Measurements from ENCODE around the gene KIAA1755. TPM values are rescaled to one million over a fixed set of nuclear protein-coding genes. Genes with fewer than 3 reads are reported as not detected.

The KIAA1755 gene
- total and polyA plus RNA-seq, 2 experiments from 2014 or later: 4.0 to 5.1 TPM

DNA sequence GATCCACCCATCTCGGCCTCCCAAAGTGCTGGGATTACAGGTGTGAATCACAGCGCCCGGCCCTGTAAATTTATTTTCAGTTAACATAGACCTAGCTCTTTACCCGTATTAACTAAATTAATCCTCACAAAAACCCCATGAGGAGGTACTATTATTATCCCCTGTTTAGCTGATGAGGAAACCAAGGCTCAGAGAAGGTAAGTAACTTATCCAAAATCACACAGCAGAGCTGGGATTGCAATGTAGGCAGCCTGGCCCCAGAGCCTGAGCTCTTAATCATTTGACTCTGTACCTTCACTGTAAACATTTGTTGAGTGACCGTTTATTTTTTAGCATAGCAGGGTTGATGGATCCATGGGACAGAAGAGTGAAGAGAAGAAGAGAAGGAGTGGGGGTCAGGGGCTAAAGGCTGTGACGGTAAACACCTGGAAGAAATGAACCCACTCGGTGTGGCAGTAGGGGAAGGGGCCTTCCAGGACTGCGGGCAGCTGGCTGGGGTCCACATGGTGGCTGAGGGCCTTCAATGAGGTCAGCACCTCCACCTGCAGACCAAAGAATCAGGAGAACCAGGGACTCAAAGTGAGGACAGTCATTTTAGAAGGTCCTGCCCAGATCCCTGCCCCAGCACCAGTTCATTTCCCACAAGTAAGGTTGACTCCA, 35.2 kb downstream of the KIAA1755 start:
- no peak overlapping the region for H2AFZ ChIP-seq
- 89 to 91% methylated on average over 8 of the region's 8 CpGs for WGBS, 2 experiments (ENCODE audit: low coverage in 1 of 2, low lambda C conversion rate in 2 of 2, missing lambda C conversion rate in 2 of 2)
- H3K4me1 ChIP-seq (ENCODE audit: insufficient read depth): no peaks in the 10 kb centered on the region
- no peak overlapping the region for H3K9ac ChIP-seq
- H3K4me3 ChIP-seq: no peak overlapping the region
- no peaks in the 10 kb centered on the region; the same call in 1 of the 2 replicates for H3F3A ChIP-seq (ENCODE audit: insufficient read depth)
- no peak for TF ChIP-seq EZH2phosphoT487 (IDR thresholded peaks at IDR 0.05; ENCODE audit: insufficient read depth, low read depth)
- no peak for TF ChIP-seq EZH2 (IDR thresholded peaks at IDR 0.05; ENCODE audit: insufficient read depth, poor library complexity, severe bottlenecking)
- no peaks in the 10 kb centered on the region for H4K20me1 ChIP-seq (ENCODE audit: insufficient read depth)
- H3K9me3 ChIP-seq (ENCODE audit: low read depth): no peaks in the 10 kb centered on the region
- no peak overlapping the region for H3K27ac ChIP-seq
- in situ Hi-C loops (cut with MboI): no loop called here
- DNase-seq: no peak
- H3K9me2 ChIP-seq (ENCODE audit: insufficient read depth): no peaks in the 10 kb centered on the region
- no peaks in the 10 kb centered on the region for H3K36me3 ChIP-seq (ENCODE audit: low read depth)
- H3K79me2 ChIP-seq (ENCODE audit: insufficient read depth): no peaks in the 10 kb centered on the region
- no peaks in the 10 kb centered on the region for H3K27me3 ChIP-seq (replicated peaks; ENCODE audit: insufficient read depth)
- H3K4me2 ChIP-seq (ENCODE audit: unreplicated experiment): no peak overlapping the region

DNA sequence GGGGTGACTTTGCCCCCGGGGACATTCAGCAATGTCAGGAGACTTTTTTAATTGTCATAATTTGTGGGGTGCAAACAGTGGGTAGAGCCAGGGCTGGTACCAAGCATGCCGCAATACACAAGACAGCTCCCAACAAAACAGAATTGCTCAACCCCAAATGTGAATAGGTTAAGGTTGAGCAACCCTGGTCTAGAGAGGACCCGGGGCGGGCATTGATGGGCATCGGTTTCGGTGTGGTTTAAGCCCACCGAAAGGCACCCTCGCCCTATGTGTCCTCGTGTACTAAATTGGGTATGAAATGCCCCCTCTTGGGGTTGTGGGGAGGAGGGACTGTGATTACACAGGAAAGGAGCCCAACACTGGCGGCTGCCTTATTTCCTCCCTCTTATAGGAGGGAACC, 36.0 kb downstream of the KIAA1755 start:
- no peaks in the 10 kb centered on the region for H3K9me3 ChIP-seq (ENCODE audit: low read depth)
- H3K36me3 ChIP-seq (ENCODE audit: low read depth): no peaks in the 10 kb centered on the region
- H3K27ac ChIP-seq: no peak overlapping the region
- no peaks in the 10 kb centered on the region for H3K27me3 ChIP-seq (replicated peaks; ENCODE audit: insufficient read depth)
- TF ChIP-seq EZH2 (IDR thresholded peaks at IDR 0.05; ENCODE audit: insufficient read depth, poor library complexity, severe bottlenecking) (no peak), EZH2phosphoT487 (IDR thresholded peaks at IDR 0.05; ENCODE audit: insufficient read depth, low read depth) (no peak)
- H3K9me2 ChIP-seq (ENCODE audit: insufficient read depth): no peaks in the 10 kb centered on the region
- H2AFZ ChIP-seq: no peak overlapping the region
- no peak overlapping the region for H3K4me3 ChIP-seq
- H3K4me1 ChIP-seq (ENCODE audit: insufficient read depth): no peaks in the 10 kb centered on the region
- in situ Hi-C loops (cut with MboI): loop anchor here (5.0 kb wide), 1 partner anchor 152 kb away; no protein-coding TSS in a partner anchor
- no peaks in the 10 kb centered on the region for H4K20me1 ChIP-seq (ENCODE audit: insufficient read depth)
- WGBS, 2 experiments (ENCODE audit: low coverage in 1 of 2, low lambda C conversion rate in 2 of 2, missing lambda C conversion rate in 2 of 2): 94 to 99% methylated on average over 10 of the region's 10 CpGs
- no peak for DNase-seq
- no peak overlapping the region for H3K4me2 ChIP-seq (ENCODE audit: unreplicated experiment)
- H3K79me2 ChIP-seq (ENCODE audit: insufficient read depth): no peaks in the 10 kb centered on the region
- H3K9ac ChIP-seq: no peak overlapping the region
- H3F3A ChIP-seq (ENCODE audit: insufficient read depth): no peaks in the 10 kb centered on the region; the same call in 1 of the 2 replicates

DNA sequence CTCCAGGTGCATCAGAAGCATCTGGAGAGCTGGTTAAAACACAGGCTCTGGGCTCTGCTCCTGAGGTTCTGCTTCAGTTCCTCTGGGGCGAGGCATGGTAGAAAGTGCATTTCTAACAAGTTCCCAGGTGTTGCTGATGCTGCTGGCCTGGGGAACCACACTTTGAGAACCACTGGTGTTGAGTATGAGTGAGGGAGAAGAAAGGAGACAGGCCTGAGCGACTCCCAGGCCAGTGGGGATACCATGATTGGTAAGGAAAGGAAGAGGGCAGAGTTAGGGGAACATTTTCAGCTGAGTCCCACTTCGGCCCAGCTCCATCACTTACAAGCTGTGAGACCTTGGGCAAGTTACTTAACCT, 36.8 kb downstream of the KIAA1755 start:
- Histone ChIP-seq H3K36me3 (ENCODE audit: low read depth) (no peaks in the 10 kb centered on the region), H3K4me2 (ENCODE audit: unreplicated experiment) (no peak overlapping the region), H4K20me1 (ENCODE audit: insufficient read depth) (no peaks in the 10 kb centered on the region), H3K27me3 (replicated peaks; ENCODE audit: insufficient read depth) (no peaks in the 10 kb centered on the region), H3K9ac (no peak overlapping the region), H3K79me2 (ENCODE audit: insufficient read depth) (no peaks in the 10 kb centered on the region), H3K4me3 (no peak overlapping the region), H3K9me3 (ENCODE audit: low read depth) (no peaks in the 10 kb centered on the region), H3K27ac (no peak overlapping the region), H3K4me1 (ENCODE audit: insufficient read depth) (peaks cover 4% of the 10 kb centered on the region; the same call in 1 of the 2 replicates), H3F3A (ENCODE audit: insufficient read depth) (peaks cover 4% of the 10 kb centered on the region), H3K9me2 (ENCODE audit: insufficient read depth) (no peaks in the 10 kb centered on the region), H2AFZ (no peak overlapping the region)
- DNase-seq: no peak
- TF ChIP-seq EZH2phosphoT487 (IDR thresholded peaks at IDR 0.05; ENCODE audit: insufficient read depth, low read depth): no peak
- no peak for TF ChIP-seq EZH2 (IDR thresholded peaks at IDR 0.05; ENCODE audit: insufficient read depth, poor library complexity, severe bottlenecking)
- WGBS, 2 experiments (ENCODE audit: low coverage in 1 of 2, low lambda C conversion rate in 2 of 2, missing lambda C conversion rate in 2 of 2): 93 to 96% methylated on average over 3 of the region's 3 CpGs
- in situ Hi-C loops (cut with MboI): loop anchor here (5.0 kb wide), 1 partner anchor 151 kb away; no protein-coding TSS in a partner anchor

DNA sequence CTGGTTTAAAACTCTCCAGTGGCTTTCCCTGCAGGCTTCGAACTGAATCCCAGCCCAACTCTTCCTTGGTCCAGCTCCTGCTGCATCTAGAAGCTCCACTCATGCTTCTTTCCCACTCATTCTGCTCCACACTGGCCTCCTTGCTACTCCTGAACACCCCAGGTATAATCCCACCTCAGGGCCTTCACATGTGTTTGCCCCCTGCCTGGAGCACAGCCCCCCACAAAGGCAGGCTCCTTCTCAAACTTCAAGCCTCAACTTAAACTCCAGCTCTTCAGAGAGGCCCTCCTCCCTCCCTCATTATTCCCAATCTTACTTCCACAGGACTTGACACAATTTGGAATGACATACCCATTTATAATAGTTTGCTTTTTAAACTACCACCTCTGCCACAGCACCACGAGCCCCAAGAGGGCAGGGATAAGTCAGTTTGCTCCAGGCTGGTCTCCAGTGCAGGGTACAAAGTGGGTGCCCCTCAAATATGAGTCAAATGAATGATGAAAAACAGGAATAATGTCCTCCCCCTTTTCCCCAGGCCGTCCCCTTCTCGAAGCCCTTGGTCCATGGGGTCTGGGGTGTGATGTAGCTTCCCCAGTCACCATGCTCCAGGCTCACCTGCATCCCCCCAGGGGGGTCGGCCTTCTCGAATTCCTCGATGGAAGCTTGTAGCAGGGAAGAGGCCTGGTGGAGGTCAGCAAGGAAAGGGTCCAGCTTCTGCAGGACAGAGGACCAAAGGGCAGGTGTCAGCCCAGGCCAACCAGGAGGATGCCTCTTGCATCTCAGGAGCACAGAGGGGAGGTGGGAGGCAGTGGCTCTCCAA, 37.4 kb downstream of the KIAA1755 start:
- H2AFZ ChIP-seq: no peak overlapping the region
- no peak overlapping the region for H3K4me3 ChIP-seq
- H3K9me3 ChIP-seq (ENCODE audit: low read depth): no peaks in the 10 kb centered on the region
- H3K27me3 ChIP-seq (replicated peaks; ENCODE audit: insufficient read depth): no peaks in the 10 kb centered on the region
- H3K4me2 ChIP-seq (ENCODE audit: unreplicated experiment): no peak overlapping the region
- no peaks in the 10 kb centered on the region for H3K9me2 ChIP-seq (ENCODE audit: insufficient read depth)
- peaks cover 10% of the 10 kb centered on the region for H3F3A ChIP-seq (ENCODE audit: insufficient read depth)
- 46 to 50% methylated on average over 7 of the region's 7 CpGs for WGBS, 2 experiments (ENCODE audit: low coverage in 1 of 2, low lambda C conversion rate in 2 of 2, missing lambda C conversion rate in 2 of 2)
- no peak overlapping the region for H3K27ac ChIP-seq
- H3K9ac ChIP-seq: no peak overlapping the region
- in situ Hi-C loops (cut with MboI): loop anchor here (5.0 kb wide), 1 partner anchor 151 kb away; no protein-coding TSS in a partner anchor
- H3K79me2 ChIP-seq (ENCODE audit: insufficient read depth): no peaks in the 10 kb centered on the region
- H3K4me1 ChIP-seq (ENCODE audit: insufficient read depth): peaks cover 10% of the 10 kb centered on the region
- TF ChIP-seq EZH2 (IDR thresholded peaks at IDR 0.05; ENCODE audit: insufficient read depth, poor library complexity, severe bottlenecking) (no peak), EZH2phosphoT487 (IDR thresholded peaks at IDR 0.05; ENCODE audit: insufficient read depth, low read depth) (no peak)
- no peaks in the 10 kb centered on the region for H4K20me1 ChIP-seq (ENCODE audit: insufficient read depth)
- no peaks in the 10 kb centered on the region for H3K36me3 ChIP-seq (ENCODE audit: low read depth)
- DNase-seq: no peak
